BE2C (cell line): ENCODE data around the gene DLGAP4.
"Not testable (repeated sequence)": the region's sequence is repeated elsewhere in the genome, so short reads cannot be mapped to it uniquely, and the experiment has no call there.

Source experiments
- DNase-seq: peaks from one replicate; pipeline ENCODE4 v3.0.0-alpha.2; 2020
- H3K27me3 ChIP-seq: fragments of 250-450 bp; sonication (Bioruptor Pico); 2 replicates; pipeline ENCODE4 v1.5.1; 2020; ENCODE audit warnings: mild to moderate bottlenecking
- H3K36me3 ChIP-seq: fragments of 250-450 bp; sonication (Bioruptor Pico); 2 replicates; pipeline ENCODE4 v1.5.1; 2020; ENCODE audit warnings: mild to moderate bottlenecking
- H3K4me1 ChIP-seq: fragments of 250-450 bp; sonication (Bioruptor Pico); 2 replicates; pipeline ENCODE4 v1.5.1; 2020
- H3K4me3 ChIP-seq: 2 replicates; pipeline ENCODE4 v1.5.1; 2011; ENCODE audit warnings: low read depth, low read length
- H3K9me3 ChIP-seq: fragments of 250-450 bp; sonication (Bioruptor Pico); 2 replicates; pipeline ENCODE4 v1.5.1; 2020
- CTCF ChIP-seq: IDR thresholded peaks from 2 replicates; pipeline ENCODE4 v1.5.1; 2012; ENCODE audit warnings: mild to moderate bottlenecking, low read depth, low read length

Gene DLGAP4

GRCh38 chr20:36473164-36473563 lies 167.0 kb downstream of the DLGAP4 start:
- no peaks in the 10 kb centered on the region for H3K27me3 ChIP-seq
- peaks cover 3% of the 10 kb centered on the region for H3K36me3 ChIP-seq
- H3K9me3 ChIP-seq, result no peaks in the 10 kb centered on the region
- TF ChIP-seq CTCF, result no peak
- H3K4me3 ChIP-seq, result no peak overlapping the region
- DNase-seq, result no peak
- peaks cover 27% of the 10 kb centered on the region for H3K4me1 ChIP-seq

- Histone ChIP-seq H3K4me3 (no peak overlapping the region), H3K27me3 (no peaks in the 10 kb centered on the region), H3K9me3 (no peaks in the 10 kb centered on the region), H3K4me1 (peaks cover 18% of the 10 kb centered on the region), H3K36me3 (no peaks in the 10 kb centered on the region; the same call in none of the 2 replicates)
- no peak for DNase-seq
- no peak for TF ChIP-seq CTCF
These were observed 168.4 kb downstream of the DLGAP4 start for GRCh38 chr20:36474563-36474962.

GRCh38 chr20:36475054-36475453 lies 168.9 kb downstream of the DLGAP4 start:
- DNase-seq, H3K9me3 ChIP-seq, H3K36me3 ChIP-seq, H3K27me3 ChIP-seq, H3K4me3 ChIP-seq: not testable (repeated sequence)
- H3K4me1 ChIP-seq, result peaks cover 16% of the 10 kb centered on the region

- Histone ChIP-seq H3K4me1 (peaks cover 17% of the 10 kb centered on the region), H3K9me3 (no peaks in the 10 kb centered on the region), H3K27me3 (no peaks in the 10 kb centered on the region), H3K4me3 (no peak overlapping the region), H3K36me3 (no peaks in the 10 kb centered on the region; the same call in none of the 2 replicates)
- TF ChIP-seq CTCF, result no peak
- DNase-seq, result no peak
These were observed 171.3 kb downstream of the DLGAP4 start for GRCh38 chr20:36477475-36477874.

DNA sequence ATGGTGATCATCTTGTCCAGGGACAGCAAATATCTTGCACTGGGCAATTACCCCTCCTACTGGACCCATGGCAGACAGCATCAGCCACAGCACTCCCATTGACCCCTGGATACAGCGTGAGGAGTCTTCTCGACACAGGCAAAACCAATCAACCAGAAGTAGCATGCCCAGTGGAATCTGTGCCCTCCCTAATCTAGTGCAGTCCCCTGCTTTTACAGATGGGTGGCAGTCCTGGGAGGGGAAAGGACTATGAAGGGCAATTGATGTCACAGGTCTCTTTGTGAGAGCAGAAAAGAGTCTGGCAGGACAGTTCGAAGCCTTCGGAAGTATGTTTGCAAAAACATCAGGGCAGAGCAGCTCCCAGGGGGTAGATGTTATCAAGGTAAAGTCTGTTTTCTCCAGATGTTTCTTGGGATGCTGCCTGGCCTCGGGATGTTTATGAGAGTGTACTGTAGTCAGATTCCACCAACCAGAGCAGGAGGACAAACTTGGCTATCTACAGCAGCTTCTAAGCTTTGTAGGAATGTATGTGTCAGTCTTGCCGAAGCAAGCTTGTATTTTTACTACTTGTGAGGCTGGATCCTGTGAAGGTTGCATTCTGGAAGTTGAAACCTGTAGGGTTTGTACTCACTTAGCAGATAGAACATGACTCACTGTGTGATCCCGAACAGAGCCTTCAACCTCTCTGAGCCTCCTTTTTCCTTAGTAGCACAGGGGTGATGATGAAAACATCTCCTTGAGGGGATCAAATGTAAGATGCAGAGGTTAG lies 172.2 kb downstream of the DLGAP4 start:
- Histone ChIP-seq H3K4me1 (peaks cover 15% of the 10 kb centered on the region), H3K27me3 (no peaks in the 10 kb centered on the region), H3K36me3 (no peaks in the 10 kb centered on the region; the same call in none of the 2 replicates), H3K9me3 (no peaks in the 10 kb centered on the region), H3K4me3 (no peak overlapping the region)
- no peak for DNase-seq
- TF ChIP-seq CTCF, result no peak

DNA sequence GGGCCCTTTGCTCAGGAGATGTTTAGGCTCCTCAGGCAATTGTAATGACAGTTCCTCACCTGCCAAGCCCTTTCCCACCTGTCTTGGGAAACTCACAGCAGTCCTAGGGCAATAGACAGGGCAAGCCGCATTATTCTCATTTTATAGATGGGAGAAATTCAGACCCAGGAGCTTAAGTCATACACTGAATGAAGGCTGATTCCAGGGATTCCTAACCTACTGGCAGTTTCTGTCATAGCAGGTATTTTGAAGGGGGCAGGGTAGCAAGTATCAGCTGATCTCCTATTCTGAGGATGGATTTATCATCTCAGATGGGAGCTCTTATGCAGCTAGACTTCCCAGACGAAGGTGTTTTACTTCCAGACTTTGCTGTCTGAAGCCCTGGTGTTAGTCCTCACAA lies 173.8 kb downstream of the DLGAP4 start:
- Histone ChIP-seq H3K27me3 (no peaks in the 10 kb centered on the region), H3K36me3 (no peaks in the 10 kb centered on the region; the same call in none of the 2 replicates), H3K9me3 (no peaks in the 10 kb centered on the region), H3K4me3 (no peak overlapping the region), H3K4me1 (peaks cover 23% of the 10 kb centered on the region)
- DNase-seq, result no peak
- no peak; the same call in 1 of the 2 replicates for TF ChIP-seq CTCF
